GM21737 (cell line): ENCODE results near the gene PLSCR3.

Experiments used
- ATAC-seq: cut with Tn5 transposase; IDR thresholded peaks from one replicate; pipeline ENCODE4 v1.9.1; 2021; ENCODE audit warnings: mild to moderate bottlenecking, moderate library complexity; ENCODE audit not compliant: unreplicated experiment

The PLSCR3 gene

DNA sequence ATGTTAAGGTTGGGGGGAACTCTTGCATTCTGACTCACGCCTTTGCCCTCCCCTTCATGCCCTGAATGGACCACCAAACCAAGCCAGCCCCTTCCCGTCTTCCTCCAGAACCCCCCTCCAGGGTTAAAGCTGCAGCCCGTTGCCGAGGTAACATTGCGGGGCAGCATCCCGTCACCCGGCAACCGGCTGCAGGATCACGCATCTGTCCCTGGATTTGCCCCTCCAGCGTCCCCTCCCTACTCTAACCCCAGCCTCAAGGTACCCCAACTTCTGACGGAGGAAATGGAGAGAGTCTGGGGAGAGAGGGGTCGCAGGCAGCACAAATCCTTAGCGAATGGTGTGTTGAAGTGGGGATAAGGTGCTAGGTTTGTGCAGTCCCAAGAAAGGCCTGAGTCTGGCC lies 12.8 kb upstream of the PLSCR3 start:
- ATAC-seq = no peak

DNA sequence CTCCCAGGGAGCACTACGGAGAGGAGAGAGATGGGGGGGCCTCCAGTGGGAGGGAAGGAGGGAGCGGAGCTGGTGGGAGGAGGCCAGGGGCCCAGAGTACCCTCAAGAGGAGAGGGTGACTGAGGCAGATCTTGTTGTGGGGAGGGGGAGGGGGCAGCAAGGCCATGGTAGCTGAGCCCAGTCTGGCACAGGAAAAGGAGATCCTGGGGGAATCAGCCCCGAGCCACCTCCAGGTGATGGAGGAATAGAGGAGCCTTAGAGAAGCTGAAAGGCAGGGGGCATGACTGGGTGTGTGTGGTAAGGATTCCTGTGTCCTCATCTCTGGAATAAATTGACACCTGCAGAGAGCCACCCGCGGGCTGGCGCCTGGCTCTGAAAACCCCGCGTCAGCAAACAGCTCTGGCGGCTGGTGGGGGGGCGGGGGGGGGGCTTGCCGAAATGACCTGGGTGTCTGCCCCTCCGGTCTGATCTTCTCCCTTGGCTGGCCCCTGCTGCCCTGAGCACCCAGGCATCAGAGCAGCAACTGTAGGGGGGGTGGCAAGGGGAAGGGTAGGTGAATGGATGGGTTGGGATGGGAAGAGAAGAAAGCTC lies 12.0 kb upstream of the PLSCR3 start:
- ATAC-seq = no peak

DNA sequence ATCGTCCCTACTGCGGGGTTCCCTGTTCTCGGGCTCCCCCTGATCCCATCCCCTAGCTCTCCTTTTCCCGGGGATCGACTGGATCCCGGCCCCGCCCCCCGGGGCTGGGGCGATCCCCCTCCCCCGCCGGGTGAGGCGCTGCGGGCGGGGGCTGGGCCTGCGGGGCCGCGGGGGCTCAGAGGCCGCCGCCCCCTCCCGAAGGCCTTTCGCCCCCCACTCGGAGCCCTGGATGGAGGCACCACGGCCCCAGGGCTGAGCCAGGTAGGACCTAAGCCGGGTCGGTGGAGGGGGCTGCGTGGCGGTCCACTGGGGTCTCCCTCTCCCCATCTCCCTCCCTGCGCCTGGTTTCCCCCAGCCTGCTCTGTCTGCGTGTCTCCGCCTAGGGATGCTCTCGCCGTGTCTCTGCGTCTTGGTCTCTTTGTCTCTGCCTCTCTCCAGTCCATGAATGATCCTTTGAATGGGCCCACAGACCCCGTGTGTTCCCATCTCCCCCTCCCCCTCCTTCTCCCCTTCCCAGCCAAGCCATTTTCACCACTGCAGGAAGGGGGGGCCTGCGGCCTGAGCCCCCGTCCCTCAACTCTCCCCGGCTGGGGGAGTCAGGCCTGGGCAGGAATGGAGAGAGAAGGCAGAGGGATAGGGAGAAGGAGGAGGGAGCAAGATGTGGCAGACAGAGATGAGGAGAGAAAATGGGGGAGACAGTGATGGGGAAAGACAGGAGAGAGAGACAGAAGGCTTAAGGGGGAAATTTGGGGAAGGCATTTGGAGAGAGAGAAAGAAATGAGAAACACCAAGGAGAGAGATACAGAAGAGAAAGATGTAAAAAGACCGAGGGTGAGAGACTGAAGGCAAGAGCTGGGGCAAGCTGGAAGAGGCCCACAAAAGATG lies 11.3 kb upstream of the PLSCR3 start:
- ATAC-seq = no peak

DNA sequence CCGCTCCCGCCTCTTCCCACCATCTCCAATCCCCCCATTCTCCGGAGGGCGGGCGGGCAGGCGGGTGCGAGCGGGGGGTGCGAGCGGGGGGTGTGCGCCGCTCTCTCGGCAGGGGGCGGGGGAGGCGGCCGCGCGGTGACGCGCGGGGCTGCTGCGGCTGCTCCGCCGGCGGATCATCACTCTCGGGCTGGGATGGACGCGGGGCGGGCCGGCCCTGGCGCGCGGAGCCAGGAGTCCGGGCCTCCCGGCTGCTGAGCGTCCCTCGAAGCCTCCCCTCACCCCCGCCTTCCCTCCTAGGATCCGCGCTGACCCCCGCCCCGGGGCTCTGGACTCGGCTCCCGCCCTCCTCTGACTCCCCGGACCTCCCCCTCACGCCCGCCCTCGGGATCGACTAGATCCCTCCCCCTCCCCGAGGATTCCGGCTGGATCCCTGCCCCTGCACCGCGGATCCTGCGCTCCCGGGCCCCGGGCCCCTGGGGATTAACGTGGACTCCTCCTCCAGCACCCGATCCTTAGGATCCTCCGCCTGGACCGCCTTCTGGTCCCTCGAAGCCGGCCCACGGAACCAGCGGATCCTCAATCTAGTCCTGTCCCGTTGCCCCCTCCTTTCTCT lies 10.5 kb upstream of the PLSCR3 start:
- ATAC-seq = peak; percentile 12

DNA sequence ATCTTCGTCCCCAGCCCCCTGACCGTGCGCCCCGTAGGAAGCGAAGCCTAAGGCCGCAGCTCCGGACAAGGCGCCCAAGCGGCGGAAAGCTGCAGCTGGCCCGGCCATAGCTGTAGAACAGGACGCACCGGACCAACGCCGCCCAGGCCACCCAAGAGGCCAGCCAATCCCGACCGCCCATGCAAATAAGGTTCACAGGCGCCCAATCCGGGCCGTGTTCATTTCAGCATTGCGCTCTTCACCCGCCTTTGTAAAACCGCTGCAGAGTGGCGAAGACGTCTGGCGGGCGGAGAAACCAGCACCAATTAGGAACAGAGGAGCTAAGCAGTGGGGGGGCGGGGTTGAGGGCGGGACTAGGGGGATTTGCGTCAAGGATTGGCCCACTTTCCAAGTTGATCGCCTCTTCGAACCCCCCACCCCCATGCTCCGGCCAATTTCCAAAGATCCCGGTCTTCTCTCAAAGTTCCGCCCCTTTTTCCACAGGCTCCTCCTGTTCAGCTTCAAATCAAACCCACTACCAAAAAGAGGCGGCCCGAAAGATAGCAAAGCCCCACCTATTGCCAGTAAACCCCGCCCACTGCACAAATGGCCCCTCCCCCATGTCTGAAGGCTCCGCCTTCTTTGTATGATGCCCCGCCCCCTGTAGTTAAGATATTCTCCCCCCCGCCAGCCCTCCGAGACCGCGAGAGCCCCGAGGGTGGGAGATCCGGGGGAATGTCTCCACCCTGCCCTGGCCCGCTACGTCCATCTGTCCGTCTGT lies 9.8 kb upstream of the PLSCR3 start, which contains the start of gene TMEM256:
Gene TMEM256, minus strand, starts transcription at position 121 of the 760 bp plus-strand sequence. Its CDS starts 13 bp downstream, at position 108.
- peak; percentile 88 for ATAC-seq

DNA sequence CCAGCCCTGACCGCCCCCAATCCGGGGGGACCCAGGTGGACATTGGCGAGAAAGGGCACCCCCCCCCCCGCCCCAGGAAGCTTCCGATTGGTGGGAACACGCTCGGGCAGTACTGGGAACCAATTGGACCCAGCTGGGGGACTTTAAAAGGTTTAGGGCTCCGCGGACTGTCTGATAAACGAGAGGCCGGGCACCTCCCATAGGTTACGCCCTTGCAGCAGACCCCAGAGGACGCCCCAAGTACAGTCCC lies 9.3 kb upstream of the PLSCR3 start:
- no peak for ATAC-seq

DNA sequence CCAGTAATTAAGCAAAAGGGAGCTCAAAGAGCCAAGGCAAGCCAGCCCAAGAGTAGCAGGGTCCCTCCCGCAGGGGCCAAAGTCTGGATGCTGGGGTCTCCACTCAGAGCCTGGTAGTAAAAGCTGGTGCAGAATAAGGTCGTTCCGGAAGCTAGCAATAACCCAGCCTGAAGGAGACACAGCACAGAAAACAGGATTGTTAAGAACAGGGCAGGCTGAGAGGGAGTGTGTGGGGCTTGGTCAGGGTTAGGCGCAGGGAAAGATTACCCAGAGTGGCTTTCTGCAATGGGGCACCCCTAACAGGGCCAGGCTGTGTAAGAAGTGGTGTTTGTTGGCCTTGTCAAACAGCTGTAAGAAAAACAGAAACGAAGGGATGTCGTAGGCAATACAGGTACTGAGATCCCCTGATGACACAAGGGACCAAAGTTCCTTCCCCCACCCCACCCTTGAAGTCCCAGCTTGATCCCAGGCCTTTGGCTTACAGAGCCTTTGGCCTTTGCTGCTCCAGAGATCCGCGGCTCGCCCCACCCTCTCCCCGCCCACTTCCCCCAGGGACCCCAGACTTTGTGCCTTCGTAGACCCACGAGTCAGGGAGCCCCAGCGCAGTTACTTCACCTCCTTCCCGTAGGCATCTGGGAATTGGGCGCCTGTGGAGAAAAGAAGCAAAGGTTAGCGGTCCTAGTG lies 8.9 kb upstream of the PLSCR3 start:
- no peak for ATAC-seq

DNA sequence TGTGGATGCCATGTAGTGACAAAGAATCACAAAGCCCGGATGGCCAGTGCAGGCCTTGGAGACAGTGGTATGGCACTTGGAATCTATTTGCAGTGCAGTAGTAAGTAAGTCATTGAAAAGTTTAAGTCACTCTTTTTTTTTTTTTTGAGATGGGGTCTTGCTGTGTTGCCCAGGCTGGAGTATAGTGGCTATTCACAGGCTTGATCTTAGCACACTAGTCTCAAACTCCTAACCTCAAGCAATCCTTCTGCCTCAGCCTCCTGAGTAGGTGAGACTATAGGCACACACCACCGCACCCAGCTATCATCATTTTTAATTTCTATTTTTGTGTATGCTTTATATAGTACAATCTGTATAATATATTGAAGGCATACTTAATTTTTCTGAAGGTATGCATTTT lies 4.3 kb upstream of the PLSCR3 start:
- no peak for ATAC-seq

DNA sequence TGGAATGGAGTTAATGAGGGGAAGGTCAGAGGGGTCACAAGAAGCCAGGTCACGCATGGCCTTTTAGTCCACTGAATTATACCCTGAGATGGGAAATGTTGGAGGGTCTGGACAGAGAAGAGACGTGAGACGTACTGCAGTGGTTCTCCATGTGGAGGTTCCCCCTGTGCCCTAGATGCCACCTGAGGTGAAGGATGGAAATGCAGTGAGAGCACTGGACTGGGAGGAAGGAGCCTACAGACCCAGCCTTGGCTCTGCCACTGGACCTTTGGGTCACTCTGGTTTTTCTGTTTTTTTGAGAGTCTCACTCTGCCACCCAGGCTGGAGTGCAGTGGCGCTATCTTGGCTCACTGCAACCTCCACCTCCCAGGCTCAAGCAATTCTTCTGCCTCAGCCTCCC lies 1.8 kb upstream of the PLSCR3 start:
- ATAC-seq = no peak

DNA sequence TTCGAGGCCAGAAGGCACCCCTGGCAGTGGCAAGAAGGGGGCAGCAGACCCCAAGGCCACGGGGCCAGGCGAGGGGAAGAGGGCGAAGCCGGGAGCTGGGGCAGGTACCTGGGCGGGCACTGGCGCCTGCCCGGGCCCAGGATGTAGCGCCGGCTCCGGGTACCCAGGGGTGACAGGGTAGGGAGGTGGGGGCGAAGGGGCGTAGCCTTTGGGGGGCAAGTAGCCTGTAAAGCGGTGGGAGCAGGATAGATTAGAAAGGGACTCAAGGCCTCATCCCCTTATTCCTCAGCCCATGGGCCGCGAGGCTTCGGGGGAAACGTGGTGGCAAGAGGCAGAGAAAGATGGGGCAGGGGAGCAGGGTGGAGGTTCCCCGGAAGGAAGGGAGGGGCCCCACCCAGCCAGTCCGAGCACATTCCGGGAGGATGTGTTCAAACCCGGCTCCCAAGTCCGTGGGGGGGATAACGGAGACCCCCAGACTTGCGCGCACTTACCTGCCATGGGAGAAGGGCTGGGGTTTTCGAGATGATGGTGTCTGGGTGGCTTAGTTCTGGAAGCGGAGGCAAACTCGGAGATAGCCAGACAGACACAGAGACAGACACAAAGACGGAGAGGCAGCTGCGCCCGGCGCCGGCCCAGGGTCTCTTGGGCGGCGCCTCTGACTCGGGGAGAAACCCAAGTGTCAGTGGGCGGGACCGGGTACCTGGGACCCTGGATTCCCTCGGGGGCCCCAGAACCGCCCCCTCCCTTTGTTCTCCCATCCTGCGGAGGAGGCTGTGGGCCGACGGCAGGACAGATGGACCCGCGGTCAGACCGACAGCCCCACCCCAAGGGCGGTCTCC lies 493 bp downstream of the PLSCR3 start:
- ATAC-seq = peak; percentile 51

DNA sequence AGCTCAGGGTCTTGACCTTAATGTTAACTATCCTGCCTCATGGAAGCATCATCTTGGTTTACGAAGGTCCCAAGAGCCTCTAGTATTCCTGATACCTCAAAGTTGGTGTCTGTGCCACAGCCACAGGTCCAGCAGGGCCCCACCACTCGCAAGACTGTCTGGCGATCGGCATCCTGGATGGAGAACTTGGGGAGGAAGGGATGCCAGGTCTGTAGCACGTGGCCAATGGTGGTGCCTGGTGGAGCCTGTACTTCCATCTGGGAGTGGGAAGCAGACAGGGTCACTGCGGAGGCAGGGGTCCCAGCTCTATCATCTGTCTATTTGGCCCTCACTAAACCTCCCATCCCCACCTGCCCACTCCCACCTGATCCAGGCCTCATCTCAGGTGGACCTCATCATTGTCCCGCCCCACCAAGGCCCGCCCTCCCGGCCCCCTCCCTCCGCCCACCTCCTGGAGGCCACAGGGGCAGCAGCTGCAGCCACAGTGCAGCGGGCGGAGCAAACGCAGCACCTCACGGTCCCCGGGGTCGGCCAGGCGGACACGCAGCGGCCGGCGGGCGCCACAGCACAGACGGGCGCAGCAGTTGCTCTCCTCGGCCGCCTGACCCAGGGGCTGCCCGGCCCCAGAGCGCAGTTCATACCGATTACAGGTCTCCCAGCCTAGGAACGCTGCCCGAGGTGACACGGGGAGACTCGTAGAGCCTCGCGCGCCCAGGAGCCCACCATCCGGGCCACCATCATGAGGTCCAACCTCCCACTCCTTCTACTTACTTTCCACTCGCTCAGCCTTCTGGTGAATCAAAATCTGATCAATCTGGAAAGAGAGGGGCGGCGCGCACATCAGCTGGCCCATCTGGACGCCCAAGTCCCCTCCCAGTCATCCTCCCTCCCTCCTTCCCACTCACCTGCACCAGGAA lies 1.4 kb downstream of the PLSCR3 start:
- no peak for ATAC-seq

DNA sequence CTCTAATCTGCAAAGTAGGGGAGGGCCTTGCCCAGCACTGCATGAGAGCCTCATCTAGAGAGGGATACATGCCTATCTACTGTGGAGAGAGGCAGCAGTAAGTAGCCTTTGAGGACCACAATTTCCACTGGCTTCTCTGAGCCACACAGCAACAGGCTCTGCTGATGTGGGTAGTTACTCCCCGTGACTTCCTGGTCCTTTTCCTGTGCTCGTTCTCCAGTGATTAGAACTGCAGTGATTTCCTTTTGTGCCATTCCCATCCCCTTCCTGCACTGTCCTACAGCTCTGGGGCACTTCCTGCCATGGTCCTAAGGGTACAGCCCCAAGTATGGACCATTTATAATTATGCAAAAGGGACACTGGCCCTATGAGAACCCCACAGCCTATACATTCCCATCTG lies 3.0 kb downstream of the PLSCR3 start:
- no peak for ATAC-seq

DNA sequence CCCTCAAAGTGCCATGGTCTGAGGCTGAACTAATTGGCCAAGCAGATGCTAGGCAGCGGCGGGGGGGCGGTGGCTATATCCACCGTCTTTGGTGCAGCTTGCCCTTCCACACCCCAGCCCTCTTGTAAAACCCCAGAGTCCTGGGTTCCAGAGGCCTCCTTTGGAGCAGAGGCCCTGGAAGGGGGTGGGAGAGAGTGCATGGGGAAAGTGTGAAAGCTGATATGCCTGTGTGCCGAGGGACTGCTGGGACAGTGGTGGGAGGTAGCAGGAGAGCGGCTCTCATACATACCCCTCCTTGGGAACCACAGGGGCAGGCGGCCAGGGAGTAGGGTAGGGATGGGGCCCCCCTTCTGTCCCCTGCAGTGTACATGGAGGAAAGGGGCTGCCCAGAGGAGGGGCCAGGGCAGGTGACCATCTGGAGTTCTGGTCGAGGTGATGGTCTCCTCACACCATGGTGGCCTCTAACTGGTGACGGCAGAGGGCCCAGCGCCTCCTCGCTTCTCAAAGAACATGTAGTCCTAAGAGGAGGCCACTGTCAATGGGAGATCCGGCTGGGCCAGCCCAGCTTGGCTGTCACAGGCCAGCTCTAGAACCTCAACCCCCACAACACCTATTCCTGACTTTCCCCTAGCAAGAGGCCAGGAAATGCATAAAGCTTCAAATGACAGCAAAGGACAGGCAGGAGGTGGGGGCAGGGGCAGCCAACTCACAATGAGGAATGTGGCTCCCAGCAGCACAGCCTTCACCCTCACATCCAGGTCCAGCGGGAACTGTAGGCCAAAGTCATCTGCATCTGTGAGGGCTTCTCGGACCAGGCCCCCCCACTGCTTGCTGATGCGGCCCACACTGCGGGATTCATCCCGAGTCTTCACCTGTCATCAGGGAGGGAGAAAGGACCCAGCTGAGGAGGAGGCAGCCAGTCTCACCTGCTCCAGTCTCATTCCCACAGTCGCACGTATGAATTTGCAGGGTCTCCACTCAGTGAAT lies 4.1 kb downstream of the PLSCR3 start:
- no peak for ATAC-seq

DNA sequence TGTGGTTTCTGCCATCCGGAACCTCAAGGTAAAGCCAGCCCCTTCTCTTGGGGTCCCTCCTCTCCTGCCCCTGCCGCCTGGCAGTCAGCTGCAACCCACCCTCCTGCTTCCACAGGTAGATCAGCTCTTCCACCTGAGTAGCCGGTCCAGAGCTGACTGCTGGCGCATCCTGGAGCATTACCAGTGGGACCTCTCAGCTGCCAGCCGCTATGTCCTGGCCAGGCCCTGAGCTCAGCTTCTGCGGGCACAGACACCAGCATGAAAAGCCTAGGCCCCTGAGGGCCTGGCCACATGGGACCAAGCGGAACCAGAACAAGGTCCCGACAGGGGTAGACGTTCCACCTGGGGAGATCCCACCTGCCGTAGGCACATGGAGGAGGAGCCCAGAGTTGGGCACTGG lies 5.5 kb downstream of the PLSCR3 start:
- ATAC-seq = no peak

DNA sequence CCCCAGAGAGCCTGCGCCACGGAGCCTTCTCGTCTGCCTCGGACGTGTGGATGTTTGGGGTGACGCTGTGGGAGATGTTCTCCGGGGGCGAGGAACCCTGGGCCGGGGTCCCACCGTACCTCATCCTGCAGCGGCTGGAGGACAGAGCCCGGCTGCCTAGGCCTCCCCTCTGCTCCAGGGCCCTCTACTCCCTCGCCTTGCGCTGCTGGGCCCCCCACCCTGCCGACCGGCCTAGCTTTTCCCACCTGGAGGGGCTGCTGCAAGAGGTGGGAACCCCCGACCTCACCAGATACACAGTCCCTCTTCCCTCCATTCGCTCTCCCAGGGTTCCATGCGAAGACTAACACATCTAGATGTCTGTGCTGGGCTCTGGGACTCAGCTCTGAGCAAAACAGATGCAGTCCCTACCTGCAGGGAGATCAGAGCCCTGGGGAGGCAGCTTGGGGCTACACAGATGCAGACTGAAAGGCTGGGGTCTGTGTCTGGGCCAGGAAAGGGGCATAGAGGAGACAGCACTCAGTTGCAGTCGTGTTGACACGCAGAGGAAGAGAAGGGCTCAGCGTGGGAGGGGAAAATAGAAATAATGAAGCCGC lies 9.7 kb downstream of the PLSCR3 start:
- ATAC-seq = no peak

DNA sequence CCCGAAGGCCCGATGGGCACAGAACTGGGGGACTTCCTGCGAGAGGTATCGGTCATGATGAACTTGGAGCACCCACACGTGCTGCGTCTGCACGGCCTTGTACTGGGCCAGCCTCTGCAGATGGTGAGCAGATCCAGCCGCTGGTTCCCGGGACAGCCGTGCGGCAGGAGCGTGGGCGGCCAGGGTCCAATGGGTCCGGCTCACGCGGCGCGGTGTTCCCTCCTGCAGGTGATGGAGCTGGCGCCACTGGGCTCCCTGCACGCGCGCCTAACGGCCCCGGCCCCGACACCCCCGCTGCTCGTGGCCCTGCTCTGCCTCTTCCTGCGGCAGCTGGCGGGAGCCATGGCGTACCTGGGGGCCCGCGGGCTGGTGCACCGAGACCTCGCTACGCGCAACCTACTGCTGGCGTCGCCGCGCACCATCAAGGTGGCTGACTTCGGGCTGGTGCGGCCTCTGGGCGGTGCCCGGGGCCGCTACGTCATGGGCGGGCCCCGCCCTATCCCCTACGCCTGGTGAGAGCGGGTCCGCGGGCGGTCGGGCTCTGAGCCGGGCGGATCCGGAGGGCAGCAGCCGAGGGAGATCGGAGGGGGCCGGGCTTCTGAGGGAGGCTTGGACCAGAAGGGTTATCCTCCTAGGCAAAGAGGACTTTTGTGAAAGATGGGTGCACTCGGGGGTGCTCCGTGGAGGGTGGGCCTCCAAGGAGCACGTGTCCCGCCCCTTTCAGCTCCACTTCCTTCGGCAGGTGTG lies 10.4 kb downstream of the PLSCR3 start:
- ATAC-seq = no peak

DNA sequence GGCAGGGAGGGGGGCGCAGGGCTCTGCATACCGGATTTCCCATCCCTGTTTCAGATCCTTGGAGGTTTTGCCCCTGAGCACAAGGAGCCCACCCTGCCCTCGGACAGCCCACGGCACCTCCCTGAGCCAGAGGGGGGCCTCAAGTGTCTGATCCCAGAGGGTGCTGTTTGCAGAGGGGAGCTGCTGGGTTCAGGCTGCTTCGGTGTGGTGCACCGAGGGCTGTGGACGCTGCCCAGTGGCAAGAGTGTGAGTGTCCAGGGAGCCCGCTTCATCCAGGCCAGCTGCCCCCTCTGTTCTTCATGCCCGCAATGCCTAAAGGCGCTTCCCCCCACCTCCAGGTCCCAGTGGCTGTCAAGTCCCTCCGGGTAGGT lies 11.0 kb downstream of the PLSCR3 start:
- ATAC-seq = no peak
